ENCODE measurements around the gene GZMA. TPM values are rescaled to one million over a fixed set of nuclear protein-coding genes. Genes with fewer than 3 reads are reported as not detected.

GZMA gene
- total and polyA plus RNA-seq, 2 donors (not counting 3 experiments of a cell fraction or from before 2014, with no cell fraction given), result not detected

GRCh38 chr5:55055183-55055582 is 47.3 kb upstream of the GZMA start:
- Histone ChIP-seq H3K9me1 (replicated peaks; ENCODE audit: control insufficient read depth, extremely low read depth, insufficient read depth, low read length) (no peaks in the 10 kb centered on the region), H3K9me3 (replicated peaks; ENCODE audit: control insufficient read depth, insufficient read depth, low read length) (no peaks in the 10 kb centered on the region), H3K4me2 (ENCODE audit: insufficient read depth, low read length) (no peak overlapping the region), H3K4me3 (replicated peaks in 1 of 3; ENCODE audit: insufficient read depth in 1 of 3, low read depth in 1 of 3, low read length in 3 of 3) (no peak overlapping the region), H2AFZ (ENCODE audit: low read depth, low read length) (no peak overlapping the region), H3K9ac (replicated peaks; ENCODE audit: extremely low read depth, insufficient read depth, low read length) (no peak overlapping the region), H3K27me3 (ENCODE audit: control insufficient read depth in 2 of 2, insufficient read depth in 2 of 2, low read length in 2 of 2) (no peaks in the 10 kb centered on the region), H3K79me2 (ENCODE audit: control insufficient read depth, insufficient read depth, low read length) (no peaks in the 10 kb centered on the region), H3K36me3 (ENCODE audit: control insufficient read depth in 2 of 2, extremely low read depth in 1 of 2, insufficient read depth in 2 of 2, low read length in 2 of 2) (no peaks in the 10 kb centered on the region), H4K20me1 (replicated peaks; ENCODE audit: control insufficient read depth, extremely low read depth, insufficient read depth, low read length) (no peaks in the 10 kb centered on the region), H3K27ac (ENCODE audit: insufficient read depth, low read depth, low read length) (no peak overlapping the region), H3K4me1 (ENCODE audit: control insufficient read depth, extremely low read depth, insufficient read depth, low read length) (no peaks in the 10 kb centered on the region)
- intact Hi-C loops (cut with micrococcal nuclease) (no loop called here), dilution Hi-C loops (cut with MboI; ENCODE audit: extremely low pct_ligation_motif_present, low sequenced_read_pairs) (no loop called here)
- DNase-seq (ENCODE audit: low read depth, low spot score) (no peak), FAIRE-seq (no peak)
- BruUV-seq (replicated peaks), result no TSS peak
- TF ChIP-seq GATA2 (IDR thresholded peaks at IDR 0.05; ENCODE audit: insufficient read depth, insufficient read length, low read depth, low read length), result no peak
- TF ChIP-seq CTCF (IDR thresholded peaks at IDR 0.05; ENCODE audit: extremely low read depth in 1 of 2, insufficient read depth in 1 of 2, low read depth in 1 of 2, low read length in 2 of 2), result no peak
- ChIA-PET CTCF (no interaction called here), POLR2A (no interaction called here)

- intact Hi-C loops (cut with micrococcal nuclease), result no loop called here
- CTCF ChIA-PET, result interaction anchor here (0.6 to 1.5 kb wide), 5 partner anchors 9 to 118 kb away, joined by 3 to 5 read pairs (median 4); no protein-coding TSS in a partner anchor
- no TSS peak for BruUV-seq (replicated peaks)
Measured at GRCh38 chr5:55062039-55062779, 40.2 kb upstream of the GZMA start.

More at GRCh38 chr5:55062039-55062779, 40.2 kb upstream of the GZMA start:
- H3K79me2 ChIP-seq (ENCODE audit: control insufficient read depth, insufficient read depth, low read length), result no peaks in the 10 kb centered on the region
- H3K9ac ChIP-seq (replicated peaks; ENCODE audit: extremely low read depth, insufficient read depth, low read length), result no peak overlapping the region
- H3K36me3 ChIP-seq (ENCODE audit: control insufficient read depth in 2 of 2, extremely low read depth in 1 of 2, insufficient read depth in 2 of 2, low read length in 2 of 2), result no peaks in the 10 kb centered on the region
- DNase-seq (ENCODE audit: low read depth, low spot score), result no peak
- no peak for TF ChIP-seq FOS (IDR thresholded peaks at IDR 0.05; ENCODE audit: borderline replicate concordance, insufficient read depth, low read length)
- TF ChIP-seq MYC (IDR thresholded peaks at IDR 0.05; ENCODE audit: low read depth, low read length), result no peak
- TF ChIP-seq GATA2 (IDR thresholded peaks at IDR 0.05; ENCODE audit: insufficient read depth, insufficient read length, low read depth, low read length), result no peak
- TF ChIP-seq POLR2AphosphoS5 (IDR thresholded peaks at IDR 0.05; ENCODE audit: insufficient read depth, low read depth, low read length), result no peak
- TF ChIP-seq CTCF (IDR thresholded peaks at IDR 0.05; ENCODE audit: extremely low read depth in 1 of 2, insufficient read depth in 1 of 2, low read depth in 1 of 2, low read length in 2 of 2), result no peak
- no peak for TF ChIP-seq MAX (IDR thresholded peaks at IDR 0.05; ENCODE audit: insufficient read depth, insufficient read length)
- no peak for TF ChIP-seq JUN (IDR thresholded peaks at IDR 0.05; ENCODE audit: borderline replicate concordance, insufficient read depth, insufficient read length, low read depth)
- TF ChIP-seq EZH2 (IDR thresholded peaks at IDR 0.05; ENCODE audit: borderline replicate concordance, low read depth, low read length, severe bottlenecking), result no peak
- no peak for TF ChIP-seq POLR2A (IDR thresholded peaks at IDR 0.05; ENCODE audit: low read depth, low read length)
- H4K20me1 ChIP-seq (replicated peaks; ENCODE audit: control insufficient read depth, extremely low read depth, insufficient read depth, low read length), result no peaks in the 10 kb centered on the region
- H3K9me3 ChIP-seq (replicated peaks; ENCODE audit: control insufficient read depth, insufficient read depth, low read length), result no peaks in the 10 kb centered on the region
- H3K4me2 ChIP-seq (ENCODE audit: insufficient read depth, low read length), result no peak overlapping the region
- dilution Hi-C loops (cut with MboI; ENCODE audit: extremely low pct_ligation_motif_present, low sequenced_read_pairs), result no loop called here
- no peaks in the 10 kb centered on the region for H3K27me3 ChIP-seq (ENCODE audit: control insufficient read depth in 2 of 2, insufficient read depth in 2 of 2, low read length in 2 of 2)
- no peak overlapping the region for H3K27ac ChIP-seq (ENCODE audit: insufficient read depth, low read depth, low read length)
- FAIRE-seq, result no peak
- H3K9me1 ChIP-seq (replicated peaks; ENCODE audit: control insufficient read depth, extremely low read depth, insufficient read depth, low read length), result no peaks in the 10 kb centered on the region
- POLR2A ChIA-PET, result no interaction called here
- H3K4me1 ChIP-seq (ENCODE audit: control insufficient read depth, extremely low read depth, insufficient read depth, low read length), result peaks cover 15% of the 10 kb centered on the region
- H2AFZ ChIP-seq (ENCODE audit: low read depth, low read length), result no peak overlapping the region
- H3K4me3 ChIP-seq (replicated peaks in 1 of 3; ENCODE audit: insufficient read depth in 1 of 3, low read depth in 1 of 3, low read length in 3 of 3), result no peak overlapping the region
